Memory B cell (primary cell): ENCODE measurements around the gene TPX2.

Source experiments
- ATAC-seq: fragments of 150-1000 bp; cut with Tn5 transposase; 2 replicates; pipeline ENCODE4 v1.10.0; 2021; ENCODE audit warnings: low read depth, mild to moderate bottlenecking, moderate library complexity
- DNase-seq, 2 donors: peaks; one replicate each; pipeline ENCODE4 v3.0.0; 2022; ENCODE audit warnings: low spot score in 2 of 2
- H3K27ac Mint-ChIP-seq: one replicate; pipeline ENCODE4 v1.8.0; 2022; ENCODE audit warnings: mild to moderate bottlenecking, moderate library complexity, mixed read lengths
- H3K27me3 Mint-ChIP-seq: one replicate; pipeline ENCODE4 v1.8.0; 2022; ENCODE audit warnings: mixed read lengths
- H3K36me3 Mint-ChIP-seq: one replicate; pipeline ENCODE4 v1.8.0; 2022; ENCODE audit warnings: mild to moderate bottlenecking, mixed read lengths
- H3K4me1 Mint-ChIP-seq: one replicate; pipeline ENCODE4 v1.8.0; 2022; ENCODE audit warnings: mixed read lengths
- H3K4me3 Mint-ChIP-seq: one replicate; pipeline ENCODE4 v1.8.0; 2022; ENCODE audit warnings: mild to moderate bottlenecking, moderate library complexity, mixed read lengths
- H3K9me3 Mint-ChIP-seq: one replicate; pipeline ENCODE4 v1.8.0; 2022; ENCODE audit warnings: mixed read lengths

TPX2 gene

GRCh38 chr20:31711179-31712111 lies 27.6 kb upstream of the TPX2 start:
- H3K9me3 Mint-ChIP-seq, result no peaks in the 10 kb centered on the region
- ATAC-seq (no peak), DNase-seq (no peak)
- no peaks in the 10 kb centered on the region for H3K27me3 Mint-ChIP-seq
- H3K4me1 Mint-ChIP-seq, result peaks cover 22% of the 10 kb centered on the region
- H3K27ac Mint-ChIP-seq, result peak overlapping the region; percentile 69
- H3K36me3 Mint-ChIP-seq, result peaks cover 36% of the 10 kb centered on the region
- H3K4me3 Mint-ChIP-seq, result no peak overlapping the region

GRCh38 chr20:31712112-31712553 lies 27.0 kb upstream of the TPX2 start:
- Mint-ChIP-seq H3K4me3 (no peak overlapping the region), H3K27me3 (no peaks in the 10 kb centered on the region), H3K27ac (no peak overlapping the region), H3K36me3 (peaks cover 31% of the 10 kb centered on the region), H3K4me1 (peaks cover 23% of the 10 kb centered on the region), H3K9me3 (no peaks in the 10 kb centered on the region)
- no peak for ATAC-seq
- DNase-seq, result no peak

- ATAC-seq, result no peak
- H3K9me3 Mint-ChIP-seq, result no peaks in the 10 kb centered on the region
- no peak overlapping the region for H3K27ac Mint-ChIP-seq
- peaks cover 31% of the 10 kb centered on the region for H3K36me3 Mint-ChIP-seq
- DNase-seq, result no peak
- H3K4me1 Mint-ChIP-seq, result peaks cover 27% of the 10 kb centered on the region
- H3K4me3 Mint-ChIP-seq, result no peak overlapping the region
- no peaks in the 10 kb centered on the region for H3K27me3 Mint-ChIP-seq
Measured at GRCh38 chr20:31712564-31713311, 26.4 kb upstream of the TPX2 start.

- peaks cover 29% of the 10 kb centered on the region for H3K36me3 Mint-ChIP-seq
- H3K27me3 Mint-ChIP-seq, result no peaks in the 10 kb centered on the region
- no peak for DNase-seq
Measured at GRCh38 chr20:31713312-31714273, 25.5 kb upstream of the TPX2 start.

GRCh38 chr20:31715766-31716165 lies 23.3 kb upstream of the TPX2 start:
- no peak for DNase-seq
- no peak overlapping the region for H3K4me3 Mint-ChIP-seq
- ATAC-seq, result no peak
- H3K9me3 Mint-ChIP-seq, result no peaks in the 10 kb centered on the region
- H3K27me3 Mint-ChIP-seq, result no peaks in the 10 kb centered on the region
- H3K4me1 Mint-ChIP-seq, result peaks cover 47% of the 10 kb centered on the region
- peaks cover 24% of the 10 kb centered on the region for H3K36me3 Mint-ChIP-seq
- no peak overlapping the region for H3K27ac Mint-ChIP-seq

More at GRCh38 chr20:31713312-31714273, 25.5 kb upstream of the TPX2 start:
- no peak for ATAC-seq
- H3K4me3 Mint-ChIP-seq, result no peak overlapping the region
- no peaks in the 10 kb centered on the region for H3K9me3 Mint-ChIP-seq
- peaks cover 31% of the 10 kb centered on the region for H3K4me1 Mint-ChIP-seq
- H3K27ac Mint-ChIP-seq, result peak overlapping the region; percentile 60

GRCh38 chr20:31716351-31716750 lies 22.7 kb upstream of the TPX2 start:
- no peak for DNase-seq
- H3K27ac Mint-ChIP-seq, result no peak overlapping the region
- ATAC-seq, result no peak
- H3K4me3 Mint-ChIP-seq, result no peak overlapping the region
- peaks cover 24% of the 10 kb centered on the region for H3K36me3 Mint-ChIP-seq
- no peaks in the 10 kb centered on the region for H3K9me3 Mint-ChIP-seq
- peaks cover 51% of the 10 kb centered on the region for H3K4me1 Mint-ChIP-seq
- H3K27me3 Mint-ChIP-seq, result no peaks in the 10 kb centered on the region

GRCh38 chr20:31716818-31717477 lies 22.1 kb upstream of the TPX2 start:
- no peaks in the 10 kb centered on the region for H3K27me3 Mint-ChIP-seq
- peaks cover 57% of the 10 kb centered on the region for H3K4me1 Mint-ChIP-seq
- ATAC-seq, result no peak
- no peak for DNase-seq
- H3K4me3 Mint-ChIP-seq, result no peak overlapping the region
- peak overlapping the region; percentile 74 for H3K27ac Mint-ChIP-seq
- H3K36me3 Mint-ChIP-seq, result peaks cover 24% of the 10 kb centered on the region
- H3K9me3 Mint-ChIP-seq, result no peaks in the 10 kb centered on the region

GRCh38 chr20:31717478-31718201 lies 21.4 kb upstream of the TPX2 start:
- H3K36me3 Mint-ChIP-seq, result peaks cover 23% of the 10 kb centered on the region

GRCh38 chr20:31718952-31719643 lies 20.0 kb upstream of the TPX2 start:
- Mint-ChIP-seq H3K36me3 (peaks cover 14% of the 10 kb centered on the region), H3K4me1 (peaks cover 54% of the 10 kb centered on the region), H3K27ac (no peak overlapping the region), H3K9me3 (no peaks in the 10 kb centered on the region), H3K4me3 (peak overlapping the region; percentile 60), H3K27me3 (no peaks in the 10 kb centered on the region)
- no peak for ATAC-seq
- no peak for DNase-seq

More at GRCh38 chr20:31717478-31718201, 21.4 kb upstream of the TPX2 start:
- peak; percentile 69 for ATAC-seq
- DNase-seq, result no peak
- Mint-ChIP-seq H3K9me3 (no peaks in the 10 kb centered on the region), H3K4me1 (peaks cover 58% of the 10 kb centered on the region), H3K27me3 (no peaks in the 10 kb centered on the region), H3K4me3 (peak overlapping the region; percentile 46), H3K27ac (peak overlapping the region; percentile 74)

GRCh38 chr20:31719644-31720485 lies 19.2 kb upstream of the TPX2 start:
- peak overlapping the region; percentile 97 for H3K27ac Mint-ChIP-seq
- ATAC-seq (no peak), DNase-seq (no peak)
- no peaks in the 10 kb centered on the region for H3K9me3 Mint-ChIP-seq
- peaks cover 54% of the 10 kb centered on the region for H3K4me1 Mint-ChIP-seq
- H3K4me3 Mint-ChIP-seq, result peak overlapping the region; percentile 96
- H3K36me3 Mint-ChIP-seq, result peaks cover 8% of the 10 kb centered on the region
- no peaks in the 10 kb centered on the region for H3K27me3 Mint-ChIP-seq

- no peak for ATAC-seq
- Mint-ChIP-seq H3K36me3 (peaks cover 3% of the 10 kb centered on the region), H3K4me1 (peaks cover 49% of the 10 kb centered on the region), H3K9me3 (no peaks in the 10 kb centered on the region), H3K27me3 (no peaks in the 10 kb centered on the region), H3K4me3 (peak overlapping the region; percentile 96), H3K27ac (peak overlapping the region; percentile 97)
- DNase-seq, result no peak
Measured at GRCh38 chr20:31720486-31721407, 18.3 kb upstream of the TPX2 start.
